ENCODE results near the gene CLTB. TPM values are rescaled to one million over a fixed set of nuclear protein-coding genes. Genes with fewer than 3 reads are reported as not detected.
A peak's percentile ranks its signal among the peaks of the same experiment; 100 is the strongest.

The CLTB gene
- total and polyA plus RNA-seq, 10 of the 15 experiments (the other 5 are each of a cell fraction or from before 2014, with no cell fraction given) = 1.6 to 52.8 (median 36.9) TPM

GRCh38 chr5:176447978-176448608, 31.8 kb upstream of the CLTB start, which contains the start of gene FAF2:
Gene FAF2, plus strand, starts transcription at chr5:176448385. Its CDS starts 23 bp downstream, at chr5:176448408.
- Histone ChIP-seq H3K4me1 (ENCODE audit: control insufficient read depth, insufficient read depth, low read length) (peaks cover 6% of the 10 kb centered on the region; the same call in 1 of the 2 replicates), H4K20me1 (ENCODE audit: control insufficient read depth, insufficient read depth) (no peaks in the 10 kb centered on the region), H3K36me3 (ENCODE audit: control insufficient read depth in 2 of 2, insufficient read depth in 2 of 2, low read length in 1 of 2) (no peaks in the 10 kb centered on the region; a peak in 1 of 4 replicates), H3K9me3 (replicated peaks; ENCODE audit: control insufficient read depth, insufficient read depth, low read length) (no peaks in the 10 kb centered on the region), H3K79me2 (ENCODE audit: control insufficient read depth, insufficient read depth, low read length) (peaks cover 39% of the 10 kb centered on the region), H3K27ac (ENCODE audit: control insufficient read depth, insufficient read depth) (peak within 1 kb of the TSS; percentile 91), H3K4me2 (ENCODE audit: control insufficient read depth, insufficient read depth) (peak within 1 kb of the TSS; percentile 99), H3K9ac (ENCODE audit: control insufficient read depth, insufficient read depth, low read length) (peak within 1 kb of the TSS; percentile 95), H2AFZ (ENCODE audit: control insufficient read depth, low read depth, low read length) (peak within 1 kb of the TSS; percentile 93), H3K4me3 (peak within 1 kb of the TSS; percentile 96), H3K27me3 (replicated peaks in 1 of 2; ENCODE audit: control insufficient read depth in 2 of 2, insufficient read depth in 2 of 2, low read length in 1 of 2) (no peaks in the 10 kb centered on the region)
- POLR2A ChIA-PET = interaction anchor here (0.5 to 2.5 kb wide), 9 partner anchors 9 to 1144 kb away, joined by 3 to 12 read pairs (median 4); partner anchors contain the start of genes RNF44 and TMED9
- BruUV-seq (replicated peaks) = no TSS peak
- RAD21 ChIA-PET (ENCODE audit: unreplicated experiment) = interaction anchor here (1.0 to 1.9 kb wide), 5 partner anchors 32 to 96 kb away, joined by 3 to 9 read pairs (median 6); partner anchors contain the start of genes CLTB and RNF44
- FAIRE-seq (peak; percentile 100), DNase-seq (ENCODE audit: low read depth, low spot score) (peak; percentile 96), ATAC-seq (peak; percentile 98)
- WGBS (ENCODE audit: insufficient coverage, insufficient replicate concordance, low lambda C conversion rate, missing lambda C conversion rate) = under 1% methylated on average over 49 of the region's 50 CpGs
- SMC1A ChIA-PET (ENCODE audit: uncharacterized antibody, unreplicated experiment) = interaction anchor here (0.6 to 1.4 kb wide), 6 partner anchors 18 to 90 kb away, joined by 3 to 4 read pairs (median 3); no protein-coding TSS in a partner anchor
- intact Hi-C loops (cut with micrococcal nuclease; ENCODE audit: unreplicated experiment) = loop anchor here (1.0 to 5.0 kb wide), 3 partner anchors 32 to 89 kb away; partner anchors contain the start of genes CLTB, HIGD2A, NOP16 and RNF44
- CTCF ChIA-PET = interaction anchor here (0.7 to 2.3 kb wide), 27 partner anchors 9 to 663 kb away, joined by 3 to 22 read pairs (median 4); partner anchors contain the start of genes CLTB, HIGD2A, NOP16 and RNF44
- in situ Hi-C loops (cut with MboI) = no loop called here
- no peak for TF ChIP-seq USF1 (IDR thresholded peaks at IDR 0.05; ENCODE audit: borderline replicate concordance, extremely low read length, insufficient read depth, low read depth, low read length)
- no peak for TF ChIP-seq CHD1 (IDR thresholded peaks at IDR 0.05; ENCODE audit: low read depth, low read length)
- TF ChIP-seq TCF3 (IDR thresholded peaks at IDR 0.05; ENCODE audit: borderline replicate concordance, insufficient read depth, low read depth, low read length) = 0 out of 2 replicates have a peak, but pooled peaks have one; percentile 7
- peak; percentile 52; the same call in 1 of the 2 replicates for TF ChIP-seq ZNF207 (IDR thresholded peaks at IDR 0.05; ENCODE audit: borderline replicate concordance)
- TF ChIP-seq KLF5 (IDR thresholded peaks at IDR 0.05; ENCODE audit: partially characterized antibody) = no peak
- TF ChIP-seq PAX5 (IDR thresholded peaks at IDR 0.05; ENCODE audit: borderline replicate concordance, low read depth, low read length) = peak; percentile 45; the same call in 1 of the 2 replicates
- TF ChIP-seq BCL11A (IDR thresholded peaks at IDR 0.05; ENCODE audit: low read depth, low read length) = no peak
- no peak for TF ChIP-seq EZH2 (IDR thresholded peaks at IDR 0.05; ENCODE audit: borderline replicate concordance, control insufficient read depth, low read depth, low read length)
- no peak for TF ChIP-seq FOXK2 (IDR thresholded peaks at IDR 0.05)
- TF ChIP-seq RUNX3 (IDR thresholded peaks at IDR 0.05; ENCODE audit: low read length) = peak; percentile 93
- TF ChIP-seq ZNF622 (IDR thresholded peaks at IDR 0.05) = no peak
- TF ChIP-seq JUNB (IDR thresholded peaks at IDR 0.05) = no peak
- TF ChIP-seq HDAC2 (IDR thresholded peaks at IDR 0.05) = no peak
- TF ChIP-seq ELK1 (IDR thresholded peaks at IDR 0.05; ENCODE audit: low read depth, low read length) = peak; percentile 94
- TF ChIP-seq USF2 (IDR thresholded peaks at IDR 0.05; ENCODE audit: borderline replicate concordance, low read depth, low read length) = no peak
- TF ChIP-seq ZNF274 (IDR thresholded peaks at IDR 0.05; ENCODE audit: insufficient read depth, insufficient read length) = no peak
- peak; percentile 70; the same call in 2 of the 3 replicates for TF ChIP-seq POU2F2 (IDR thresholded peaks at IDR 0.05; ENCODE audit: borderline replicate concordance, low read depth, low read length)
- no peak for TF ChIP-seq NR2C2 (IDR thresholded peaks at IDR 0.05; ENCODE audit: borderline replicate concordance, control insufficient read depth, insufficient read length, low read depth)
- TF ChIP-seq HCFC1 (IDR thresholded peaks at IDR 0.05; ENCODE audit: low read length) = peak; percentile 51; the same call in 1 of the 2 replicates
- peak; percentile 79 for TF ChIP-seq NBN (IDR thresholded peaks at IDR 0.05)
- TF ChIP-seq IRF5 (IDR thresholded peaks at IDR 0.05; ENCODE audit: borderline replicate concordance) = no peak

All from GM12878 (cell line).